Right atrium auricular region (tissue), 2 donors: Measurements from ENCODE around the gene TNFSF10. TPM values are rescaled to one million over a fixed set of nuclear protein-coding genes. Genes with fewer than 3 reads are reported as not detected.

Source experiments
- DNase-seq: peaks from one replicate; pipeline ENCODE4 v3.0.0-alpha.2; 2019; ENCODE audit warnings: low spot score
- H3K27ac ChIP-seq, 2 donors: fragments of 200-600 bp; sonication (generic); 1 replicate in 1 of 2; 2 replicates in 1 of 2; pipeline ENCODE4 v1.5.1; 2016 to 2019
- H3K27me3 ChIP-seq, 2 donors: fragments of 200-600 bp; sonication (generic); one replicate each; pipeline versions ENCODE4 v1.5.1 to v1.6.0; 2017 to 2019
- H3K36me3 ChIP-seq: fragments of 200-600 bp; sonication (generic); one replicate; pipeline ENCODE4 v1.5.1; 2016
- H3K4me1 ChIP-seq, 2 donors: fragments of 200-600 bp; sonication (generic); one replicate each; pipeline versions ENCODE4 v1.5.1 to v1.6.0; 2017 to 2019
- H3K4me3 ChIP-seq, 2 donors: fragments of 200-600 bp; sonication (generic); 1 replicate in 1 of 2; 2 replicates in 1 of 2; pipeline ENCODE4 v1.5.1; 2017 to 2019; ENCODE audit warnings: mild to moderate bottlenecking in 1 of 2, moderate library complexity in 1 of 2
- H3K9me3 ChIP-seq, 2 donors: fragments of 200-600 bp; sonication (generic); one replicate each; pipeline ENCODE4 v1.5.1; 2019
- total RNA-seq, 2 donors: library from RNA; depleted of rRNA; stranded (reverse); fragments of >200 nt; gene quantifications; one replicate each; pipeline ENCODE4 v1.1.0, GENCODE V29; 2016
- TF ChIP-seq, protein P1 (sequence below), 2 donors: fragments of 200-600 bp; sonication (generic); IDR thresholded peaks; one replicate each; pipeline ENCODE4 v1.5.1; 2019; ENCODE audit warnings: antibody characterized with exemption in 2 of 2

Gene TNFSF10
- total RNA-seq, 2 donors from 2014 or later: 12.6 to 15.6 TPM

DNA sequence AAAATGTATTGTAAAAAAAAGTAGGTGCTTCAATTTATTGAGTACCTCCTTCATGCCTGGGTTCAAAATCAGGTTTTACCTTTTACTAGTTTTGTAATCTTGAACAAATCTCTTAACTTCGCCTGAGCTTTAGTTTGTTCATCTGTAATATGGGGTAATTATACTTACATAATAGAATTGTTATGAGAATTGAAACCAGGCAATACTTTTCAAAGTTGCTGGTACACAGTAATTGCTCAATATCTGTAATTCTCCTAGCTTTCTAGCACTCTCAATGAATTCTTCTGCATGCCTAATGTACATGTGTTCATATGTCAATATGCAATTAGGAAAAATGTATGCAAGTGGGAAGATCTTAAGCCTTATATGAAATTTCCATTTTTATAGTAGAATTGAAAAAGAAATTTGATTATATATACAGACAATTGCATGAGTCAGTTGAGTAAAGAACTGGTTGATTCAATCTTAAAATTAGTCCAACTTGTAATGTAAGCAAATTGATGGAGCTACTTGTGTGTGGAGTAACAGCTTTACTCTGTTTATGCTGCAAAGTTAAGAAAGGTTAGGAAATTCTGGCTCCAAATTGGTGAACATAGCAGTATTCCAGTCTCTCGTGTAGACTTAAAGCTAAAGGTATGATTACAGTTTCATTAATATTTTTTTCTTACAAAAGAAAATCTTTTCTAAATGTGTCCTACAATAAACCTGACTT lies 4.1 kb downstream of the TNFSF10 start:
- Histone ChIP-seq H3K27ac (no peak overlapping the region), H3K9me3 (no peaks in the 10 kb centered on the region), H3K36me3 (no peaks in the 10 kb centered on the region), H3K4me3 (no peak overlapping the region), H3K4me1 (peaks cover 0 to 23% of the 10 kb centered on the region in 2 donors), H3K27me3 (no peaks in the 10 kb centered on the region)
- TF ChIP-seq, protein P1, sequence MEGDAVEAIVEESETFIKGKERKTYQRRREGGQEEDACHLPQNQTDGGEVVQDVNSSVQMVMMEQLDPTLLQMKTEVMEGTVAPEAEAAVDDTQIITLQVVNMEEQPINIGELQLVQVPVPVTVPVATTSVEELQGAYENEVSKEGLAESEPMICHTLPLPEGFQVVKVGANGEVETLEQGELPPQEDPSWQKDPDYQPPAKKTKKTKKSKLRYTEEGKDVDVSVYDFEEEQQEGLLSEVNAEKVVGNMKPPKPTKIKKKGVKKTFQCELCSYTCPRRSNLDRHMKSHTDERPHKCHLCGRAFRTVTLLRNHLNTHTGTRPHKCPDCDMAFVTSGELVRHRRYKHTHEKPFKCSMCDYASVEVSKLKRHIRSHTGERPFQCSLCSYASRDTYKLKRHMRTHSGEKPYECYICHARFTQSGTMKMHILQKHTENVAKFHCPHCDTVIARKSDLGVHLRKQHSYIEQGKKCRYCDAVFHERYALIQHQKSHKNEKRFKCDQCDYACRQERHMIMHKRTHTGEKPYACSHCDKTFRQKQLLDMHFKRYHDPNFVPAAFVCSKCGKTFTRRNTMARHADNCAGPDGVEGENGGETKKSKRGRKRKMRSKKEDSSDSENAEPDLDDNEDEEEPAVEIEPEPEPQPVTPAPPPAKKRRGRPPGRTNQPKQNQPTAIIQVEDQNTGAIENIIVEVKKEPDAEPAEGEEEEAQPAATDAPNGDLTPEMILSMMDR (IDR thresholded peaks at IDR 0.05): no peak
- no peak for DNase-seq

DNA sequence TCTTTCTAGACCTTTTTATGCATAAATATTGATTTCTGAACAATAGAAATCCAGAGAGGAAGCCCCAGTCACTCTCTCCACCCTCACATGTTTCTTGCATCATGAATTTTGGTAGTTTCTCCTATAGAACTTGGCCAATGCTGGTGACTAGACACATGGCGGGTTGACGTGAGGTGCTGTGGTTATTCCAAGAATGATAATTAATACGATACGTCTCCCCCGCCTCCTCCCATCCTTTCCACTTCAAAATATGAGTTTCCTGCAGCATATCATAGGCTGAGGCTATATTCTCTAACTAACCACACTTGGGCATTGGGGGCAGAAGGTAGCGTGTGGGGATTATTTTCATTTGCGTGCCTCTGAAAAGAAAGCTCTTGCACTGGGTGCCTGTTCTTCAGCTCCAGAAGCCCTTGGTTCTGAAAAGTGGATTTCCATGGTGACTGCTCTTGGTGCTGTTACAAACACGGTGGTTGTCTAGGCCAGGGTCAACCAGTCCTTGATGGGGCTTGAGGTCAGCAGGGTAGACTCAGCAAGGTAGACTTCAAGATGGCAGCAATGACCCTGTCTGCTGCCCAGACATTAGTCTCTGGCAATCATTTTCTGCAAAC lies 5.3 kb downstream of the TNFSF10 start:
- TF ChIP-seq, protein P1 (IDR thresholded peaks at IDR 0.05): no peak
- no peak for DNase-seq
- Histone ChIP-seq H3K36me3 (no peaks in the 10 kb centered on the region), H3K9me3 (no peaks in the 10 kb centered on the region), H3K4me1 (peaks cover 0 to 27% of the 10 kb centered on the region in 2 donors), H3K27me3 (no peaks in the 10 kb centered on the region), H3K4me3 (no peak overlapping the region), H3K27ac (peak overlapping the region; percentile 20 to 70)

DNA sequence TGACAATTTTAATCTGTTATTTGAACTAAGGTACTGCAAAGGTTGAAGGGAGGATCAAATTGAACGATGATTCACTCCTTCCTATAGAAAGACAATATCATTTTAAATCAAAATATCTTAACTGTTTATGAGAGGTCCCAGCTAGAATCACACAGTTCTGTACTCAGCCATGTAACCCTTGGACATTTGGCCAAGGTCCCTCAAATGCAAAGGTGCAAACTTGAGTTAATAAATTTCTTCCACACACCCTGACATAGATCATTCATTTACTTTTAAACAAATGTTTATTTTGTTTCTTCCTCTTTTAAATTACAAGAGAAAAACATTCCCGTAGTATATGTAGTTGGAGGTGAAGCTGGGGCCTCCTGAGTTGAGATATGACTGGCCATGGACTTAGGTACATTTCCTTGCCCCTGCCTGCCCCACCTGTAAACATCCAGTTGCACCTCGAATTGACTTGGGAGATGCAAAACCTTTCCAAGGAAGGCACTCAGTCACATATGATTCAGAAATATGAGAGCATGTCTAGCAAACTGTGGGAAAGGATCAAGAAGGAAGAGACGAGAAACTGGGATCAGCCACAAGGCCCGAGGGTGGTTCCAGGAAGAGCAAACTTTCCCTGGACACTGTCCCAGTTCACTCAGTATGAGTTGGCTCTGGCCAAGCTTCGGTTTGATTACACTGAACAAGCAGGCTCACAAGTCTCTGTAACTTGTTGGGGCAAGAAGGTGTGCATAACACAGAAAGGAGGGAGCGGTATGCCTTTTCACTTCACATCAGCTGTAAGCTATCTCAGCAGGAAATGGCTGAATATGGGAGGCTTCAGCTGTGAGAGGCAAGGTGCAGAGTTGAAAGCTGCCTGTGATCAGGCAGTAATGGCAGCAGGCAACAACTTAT lies 6.7 kb downstream of the TNFSF10 start:
- Histone ChIP-seq H3K9me3 (no peaks in the 10 kb centered on the region), H3K27ac (peak overlapping the region; percentile 41 to 70), H3K36me3 (no peaks in the 10 kb centered on the region), H3K4me1 (peaks cover 0 to 39% of the 10 kb centered on the region in 2 donors), H3K27me3 (no peaks in the 10 kb centered on the region), H3K4me3 (no peak overlapping the region)
- TF ChIP-seq, protein P1 (IDR thresholded peaks at IDR 0.05): no peak
- peak; percentile 81 for DNase-seq

DNA sequence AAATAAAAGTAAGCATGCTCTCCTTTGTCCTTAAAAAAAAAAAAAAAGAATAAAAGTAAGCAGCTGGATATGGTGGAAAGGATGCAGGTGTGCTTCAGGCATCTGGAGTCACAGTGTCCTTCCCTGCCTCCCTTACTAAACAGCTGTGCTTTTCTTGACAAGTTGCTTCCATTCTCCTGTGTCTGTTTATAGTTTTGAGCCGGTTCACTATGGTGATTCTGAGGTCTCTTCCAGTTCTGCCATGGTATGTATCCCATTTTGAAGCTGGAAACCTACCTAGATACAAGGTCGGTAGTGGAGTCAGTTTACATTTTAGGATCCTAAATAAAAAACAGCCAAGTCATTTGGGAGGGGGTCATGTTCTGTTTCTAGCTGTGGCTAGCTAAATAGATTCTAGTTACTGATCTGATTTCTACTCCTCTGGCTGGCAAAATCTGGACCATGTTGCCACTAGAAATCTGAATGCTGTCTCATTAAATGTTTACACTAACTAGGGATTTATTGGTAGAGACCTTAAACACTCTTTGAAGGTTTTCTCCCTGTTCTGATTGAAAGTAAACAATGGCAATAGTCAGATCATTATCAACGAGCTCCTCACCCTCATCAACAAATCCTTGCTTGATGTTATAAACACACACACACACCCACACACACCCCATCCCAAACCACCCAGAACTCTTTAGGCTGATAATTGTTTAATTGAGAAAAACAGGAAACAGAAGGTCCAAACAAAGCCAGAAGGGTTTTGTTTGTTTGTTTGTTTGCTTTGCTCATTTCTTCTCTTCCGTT lies 7.9 kb downstream of the TNFSF10 start:
- no peaks in the 10 kb centered on the region for H3K27me3 ChIP-seq
- no peak for DNase-seq
- H3K27ac ChIP-seq: peak overlapping the region; percentile 41 to 70
- no peaks in the 10 kb centered on the region for H3K36me3 ChIP-seq
- no peaks in the 10 kb centered on the region for H3K9me3 ChIP-seq
- no peak overlapping the region for H3K4me3 ChIP-seq
- TF ChIP-seq, protein P1 (IDR thresholded peaks at IDR 0.05): no peak
- peaks cover 0 to 39% of the 10 kb centered on the region in 2 donors for H3K4me1 ChIP-seq

DNA sequence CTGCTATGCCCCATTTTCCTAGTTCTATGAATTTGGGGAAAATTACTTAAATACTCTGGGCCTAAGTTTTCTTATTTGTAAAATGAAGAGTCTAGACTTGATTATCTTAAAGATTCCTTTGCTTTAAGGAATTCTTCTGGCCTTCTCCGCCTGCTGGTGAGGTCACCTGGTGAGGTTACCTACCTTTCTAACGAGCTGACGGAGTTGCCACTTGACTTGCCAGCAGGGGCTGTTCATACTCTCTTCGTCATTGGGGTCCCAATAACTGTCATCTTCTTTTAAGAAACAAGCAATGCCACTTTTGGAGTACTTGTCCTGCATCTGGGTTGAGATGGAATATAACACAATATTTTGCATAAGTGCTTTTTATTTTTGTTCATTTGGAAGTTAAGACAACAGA lies 8.6 kb downstream of the TNFSF10 start:
- Histone ChIP-seq H3K4me1 (peaks cover 0 to 39% of the 10 kb centered on the region in 2 donors), H3K27me3 (no peaks in the 10 kb centered on the region), H3K27ac (no peak overlapping the region), H3K9me3 (no peaks in the 10 kb centered on the region), H3K4me3 (no peak overlapping the region), H3K36me3 (no peaks in the 10 kb centered on the region)
- DNase-seq: no peak
- TF ChIP-seq, protein P1 (IDR thresholded peaks at IDR 0.05): no peak
